Neural cell (in vitro differentiated cells): ENCODE data around the gene NR5A1.

ENCODE experiments used
- EP300 ChIP-seq: fragments of 450-650 bp; conservative IDR thresholded peaks from 2 replicates; pipeline ENCODE4 v1.6.1; 2014; ENCODE audit warnings: antibody characterized with exemption, mild to moderate bottlenecking, moderate library complexity; ENCODE audit not compliant: poor library complexity, severe bottlenecking
- POLR2AphosphoS5 ChIP-seq: IDR thresholded peaks from 2 replicates; pipeline ENCODE4 v1.6.1; 2012
- RAD21 ChIP-seq: fragments of 450-650 bp; conservative IDR thresholded peaks from 2 replicates; pipeline ENCODE4 v1.6.1; 2014; ENCODE audit warnings: antibody characterized with exemption, mild to moderate bottlenecking, moderate library complexity
- SMC3 ChIP-seq: fragments of 450-650 bp; conservative IDR thresholded peaks from 2 replicates; pipeline ENCODE4 v1.6.1; 2014; ENCODE audit warnings: antibody characterized with exemption, mild to moderate bottlenecking, moderate library complexity; ENCODE audit not compliant: poor library complexity
- TF ChIP-seq, protein P1 (sequence below): IDR thresholded peaks from 2 replicates; pipeline ENCODE4 v1.6.1; 2012; ENCODE audit warnings: borderline replicate concordance
- TF ChIP-seq, protein P2 (sequence below): fragments of 450-650 bp; IDR thresholded peaks from 2 replicates; pipeline ENCODE4 v1.5.1; 2014; ENCODE audit warnings: antibody characterized with exemption, mild to moderate bottlenecking, moderate library complexity; ENCODE audit not compliant: poor library complexity, severe bottlenecking

GRCh38 chr9:124492818-124493217, 14.4 kb downstream of the NR5A1 start:
- TF ChIP-seq, protein P1, sequence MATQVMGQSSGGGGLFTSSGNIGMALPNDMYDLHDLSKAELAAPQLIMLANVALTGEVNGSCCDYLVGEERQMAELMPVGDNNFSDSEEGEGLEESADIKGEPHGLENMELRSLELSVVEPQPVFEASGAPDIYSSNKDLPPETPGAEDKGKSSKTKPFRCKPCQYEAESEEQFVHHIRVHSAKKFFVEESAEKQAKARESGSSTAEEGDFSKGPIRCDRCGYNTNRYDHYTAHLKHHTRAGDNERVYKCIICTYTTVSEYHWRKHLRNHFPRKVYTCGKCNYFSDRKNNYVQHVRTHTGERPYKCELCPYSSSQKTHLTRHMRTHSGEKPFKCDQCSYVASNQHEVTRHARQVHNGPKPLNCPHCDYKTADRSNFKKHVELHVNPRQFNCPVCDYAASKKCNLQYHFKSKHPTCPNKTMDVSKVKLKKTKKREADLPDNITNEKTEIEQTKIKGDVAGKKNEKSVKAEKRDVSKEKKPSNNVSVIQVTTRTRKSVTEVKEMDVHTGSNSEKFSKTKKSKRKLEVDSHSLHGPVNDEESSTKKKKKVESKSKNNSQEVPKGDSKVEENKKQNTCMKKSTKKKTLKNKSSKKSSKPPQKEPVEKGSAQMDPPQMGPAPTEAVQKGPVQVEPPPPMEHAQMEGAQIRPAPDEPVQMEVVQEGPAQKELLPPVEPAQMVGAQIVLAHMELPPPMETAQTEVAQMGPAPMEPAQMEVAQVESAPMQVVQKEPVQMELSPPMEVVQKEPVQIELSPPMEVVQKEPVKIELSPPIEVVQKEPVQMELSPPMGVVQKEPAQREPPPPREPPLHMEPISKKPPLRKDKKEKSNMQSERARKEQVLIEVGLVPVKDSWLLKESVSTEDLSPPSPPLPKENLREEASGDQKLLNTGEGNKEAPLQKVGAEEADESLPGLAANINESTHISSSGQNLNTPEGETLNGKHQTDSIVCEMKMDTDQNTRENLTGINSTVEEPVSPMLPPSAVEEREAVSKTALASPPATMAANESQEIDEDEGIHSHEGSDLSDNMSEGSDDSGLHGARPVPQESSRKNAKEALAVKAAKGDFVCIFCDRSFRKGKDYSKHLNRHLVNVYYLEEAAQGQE, result no peak
- TF ChIP-seq RAD21 (no peak), POLR2AphosphoS5 (no peak), EP300 (no peak), SMC3 (no peak)
- TF ChIP-seq, protein P2, sequence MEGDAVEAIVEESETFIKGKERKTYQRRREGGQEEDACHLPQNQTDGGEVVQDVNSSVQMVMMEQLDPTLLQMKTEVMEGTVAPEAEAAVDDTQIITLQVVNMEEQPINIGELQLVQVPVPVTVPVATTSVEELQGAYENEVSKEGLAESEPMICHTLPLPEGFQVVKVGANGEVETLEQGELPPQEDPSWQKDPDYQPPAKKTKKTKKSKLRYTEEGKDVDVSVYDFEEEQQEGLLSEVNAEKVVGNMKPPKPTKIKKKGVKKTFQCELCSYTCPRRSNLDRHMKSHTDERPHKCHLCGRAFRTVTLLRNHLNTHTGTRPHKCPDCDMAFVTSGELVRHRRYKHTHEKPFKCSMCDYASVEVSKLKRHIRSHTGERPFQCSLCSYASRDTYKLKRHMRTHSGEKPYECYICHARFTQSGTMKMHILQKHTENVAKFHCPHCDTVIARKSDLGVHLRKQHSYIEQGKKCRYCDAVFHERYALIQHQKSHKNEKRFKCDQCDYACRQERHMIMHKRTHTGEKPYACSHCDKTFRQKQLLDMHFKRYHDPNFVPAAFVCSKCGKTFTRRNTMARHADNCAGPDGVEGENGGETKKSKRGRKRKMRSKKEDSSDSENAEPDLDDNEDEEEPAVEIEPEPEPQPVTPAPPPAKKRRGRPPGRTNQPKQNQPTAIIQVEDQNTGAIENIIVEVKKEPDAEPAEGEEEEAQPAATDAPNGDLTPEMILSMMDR, result no peak
